Body of pancreas (tissue), 4 donors: ENCODE results near the gene TBC1D13. TPM values are rescaled to one million over a fixed set of nuclear protein-coding genes. Genes with fewer than 3 reads are reported as not detected.

Experiments
- ATAC-seq: fragments of 150-250 bp; one replicate; pipeline ENCODE4 v1.9.1; 2016
- DNase-seq, 4 donors: peaks; one replicate each; pipeline ENCODE4 v3.0.0-alpha.2; 2019
- H3K27ac ChIP-seq, 4 donors: fragments of 200-600 bp; sonication (generic); 1 replicate in 3 of 4; 2 replicates in 1 of 4; pipeline versions ENCODE4 v1.5.1 to v1.6.1; 2016 to 2019; ENCODE audit warnings: mild to moderate bottlenecking in 1 of 4, mixed read lengths in 1 of 4, moderate library complexity in 1 of 4
- H3K27me3 ChIP-seq, 2 donors: fragments of 200-600 bp; sonication (generic); one replicate each; pipeline ENCODE4 v1.6.0; 2016; ENCODE audit warnings: mild to moderate bottlenecking in 1 of 2
- H3K36me3 ChIP-seq, 2 donors: fragments of 200-600 bp; sonication (generic); replicated peaks in 1 of 2; 2 replicates each; pipeline ENCODE4 v1.5.1; 2016; ENCODE audit warnings: low read depth in 2 of 2; ENCODE audit not compliant: insufficient read depth in 1 of 2
- H3K4me1 ChIP-seq: fragments of 200-600 bp; sonication (generic); one replicate; pipeline ENCODE4 v1.6.0; 2016
- H3K4me3 ChIP-seq, 2 donors: fragments of 200-600 bp; sonication (generic); 1 replicate in 1 of 2; 2 replicates in 1 of 2; pipeline ENCODE4 v1.5.1; 2016 to 2019
- H3K9me3 ChIP-seq, 3 donors: fragments of 200-600 bp; sonication (generic); 1 replicate in 2 of 3; 2 replicates in 1 of 3; pipeline ENCODE4 v1.5.1; 2016
- POLR2A ChIP-seq, 3 donors: fragments of 450-650 bp; IDR thresholded peaks; one replicate each; pipeline ENCODE4 v1.6.1; 2016; ENCODE audit warnings: antibody characterized with exemption in 3 of 3, mild to moderate bottlenecking in 2 of 3
- WGBS, 2 donors: methylation state at CpG; one replicate each; pipeline ENCODE4 v1.1.5; 2017; 5-methylcytosine and 5-hydroxymethylcytosine counted together
- intact Hi-C: fragments of 100-400 bp; cut with DNase I; formaldehyde crosslinking; loops from one replicate; pipeline ENCODE4 v1.15.1; 2023
- total RNA-seq, 2 donors: library from RNA; depleted of rRNA; stranded (reverse); fragments of >200 nt; gene quantifications; one replicate each; pipeline ENCODE4 v1.1.0, GENCODE V29; 2016
- TF ChIP-seq, protein P1 (sequence below), 7 experiments: fragments of 450-650 bp in 4 of 7; fragments of 200-600 bp in 3 of 7; sonication (generic) in 3 of 7; IDR thresholded peaks; one replicate each; pipeline ENCODE4 v1.5.1; 2016 to 2019; ENCODE audit warnings: antibody characterized with exemption in 7 of 7

The TBC1D13 gene
- total RNA-seq, 2 donors from 2014 or later, result 17.5 to 19.5 TPM

DNA sequence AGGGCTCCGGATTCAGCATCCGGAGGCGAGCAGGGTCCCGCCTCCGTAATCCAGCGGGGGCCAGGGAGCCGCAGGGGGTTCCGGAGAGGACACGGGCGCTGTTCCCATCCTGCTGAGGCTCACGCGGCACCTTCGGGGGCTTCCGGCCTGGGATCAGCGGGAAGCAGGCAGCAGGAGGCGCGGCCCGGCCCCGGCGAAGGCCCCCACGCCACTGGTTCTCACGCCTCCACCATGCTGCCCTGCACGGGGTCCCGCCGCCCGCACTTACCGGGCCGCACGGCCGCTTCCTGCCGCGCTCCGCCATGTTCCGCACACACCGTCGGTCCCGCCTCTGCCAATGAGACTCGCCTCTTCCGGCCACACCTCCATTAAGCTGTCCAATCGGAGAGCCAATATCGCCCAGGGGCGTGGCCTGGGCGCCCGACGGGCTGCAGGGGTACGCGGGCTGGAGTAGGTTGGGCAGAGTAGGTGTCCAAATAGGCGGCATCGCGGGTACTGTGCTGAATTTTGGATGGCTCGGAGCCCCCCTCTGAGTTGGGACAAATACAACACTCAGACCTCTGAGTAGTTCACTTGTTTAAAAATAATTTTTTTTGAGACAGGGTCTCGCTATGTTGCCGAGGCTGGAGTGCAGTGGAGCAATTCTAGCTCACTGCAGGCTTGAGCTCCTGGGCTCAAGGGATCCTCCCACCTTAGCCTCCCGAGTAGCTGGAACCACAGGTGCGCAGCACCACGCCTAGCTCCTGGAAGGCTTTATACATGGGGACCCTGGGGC, 42.6 kb downstream of the TBC1D13 start, which contains the start of gene SPOUT1:
Gene SPOUT1, minus strand, starts transcription at position 318 of the 775 bp plus-strand sequence. Its CDS starts 14 bp downstream, at position 304.
- 0 to 1% methylated on average over 1 to 48 of the region's 56 CpGs for WGBS, 2 donors
- H3K9me3 ChIP-seq, result no peaks in the 10 kb centered on the region
- peak within 1 kb of the TSS; percentile 83 to 85 for H3K4me3 ChIP-seq
- H3K36me3 ChIP-seq, result peaks cover 0 to 1% of the 10 kb centered on the region in 2 donors
- intact Hi-C loops, result loop anchor here (10.0 kb wide), 1 partner anchor 95 kb away; no protein-coding TSS in a partner anchor
- H3K4me1 ChIP-seq, result peaks cover 19% of the 10 kb centered on the region
- H3K27ac ChIP-seq, result peak within 1 kb of the TSS; percentile 3 to 79 (median 64)
- DNase-seq, result peak; percentile 94 to 95 (median 95)
- H3K27me3 ChIP-seq, result no peaks in the 10 kb centered on the region
- peak; percentile 99 for ATAC-seq
- TF ChIP-seq, protein P1, sequence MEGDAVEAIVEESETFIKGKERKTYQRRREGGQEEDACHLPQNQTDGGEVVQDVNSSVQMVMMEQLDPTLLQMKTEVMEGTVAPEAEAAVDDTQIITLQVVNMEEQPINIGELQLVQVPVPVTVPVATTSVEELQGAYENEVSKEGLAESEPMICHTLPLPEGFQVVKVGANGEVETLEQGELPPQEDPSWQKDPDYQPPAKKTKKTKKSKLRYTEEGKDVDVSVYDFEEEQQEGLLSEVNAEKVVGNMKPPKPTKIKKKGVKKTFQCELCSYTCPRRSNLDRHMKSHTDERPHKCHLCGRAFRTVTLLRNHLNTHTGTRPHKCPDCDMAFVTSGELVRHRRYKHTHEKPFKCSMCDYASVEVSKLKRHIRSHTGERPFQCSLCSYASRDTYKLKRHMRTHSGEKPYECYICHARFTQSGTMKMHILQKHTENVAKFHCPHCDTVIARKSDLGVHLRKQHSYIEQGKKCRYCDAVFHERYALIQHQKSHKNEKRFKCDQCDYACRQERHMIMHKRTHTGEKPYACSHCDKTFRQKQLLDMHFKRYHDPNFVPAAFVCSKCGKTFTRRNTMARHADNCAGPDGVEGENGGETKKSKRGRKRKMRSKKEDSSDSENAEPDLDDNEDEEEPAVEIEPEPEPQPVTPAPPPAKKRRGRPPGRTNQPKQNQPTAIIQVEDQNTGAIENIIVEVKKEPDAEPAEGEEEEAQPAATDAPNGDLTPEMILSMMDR (IDR thresholded peaks at IDR 0.05), result no peak
- peak in 2 of 3 donors; percentile 66 to 74 for TF ChIP-seq POLR2A (IDR thresholded peaks at IDR 0.05)

DNA sequence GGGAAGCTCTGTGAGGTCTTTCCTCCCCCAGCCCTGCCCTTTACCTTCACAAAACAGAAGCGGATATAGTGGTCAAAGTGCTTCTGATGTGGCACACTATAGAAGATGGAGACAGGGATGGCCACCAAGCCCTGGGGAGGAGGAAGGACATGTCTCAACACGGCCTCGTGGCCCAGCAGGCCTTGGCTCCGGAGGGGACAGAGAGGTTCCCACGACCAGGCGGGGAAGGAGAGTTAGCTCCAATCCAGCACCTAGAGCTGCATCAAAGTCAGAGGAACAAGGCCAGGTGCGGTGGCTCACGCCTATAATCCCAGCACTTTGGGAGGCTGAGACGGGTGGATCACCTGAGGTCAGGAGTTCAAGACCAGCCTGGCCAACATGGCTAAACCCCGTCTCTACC, 46.6 kb downstream of the TBC1D13 start:
- H3K9me3 ChIP-seq, result no peaks in the 10 kb centered on the region
- intact Hi-C loops, result no loop called here
- no peak for TF ChIP-seq POLR2A (IDR thresholded peaks at IDR 0.05)
- TF ChIP-seq, protein P1 (IDR thresholded peaks at IDR 0.05), result no peak
- ATAC-seq (no peak), DNase-seq (no peak)
- no peak overlapping the region for H3K27ac ChIP-seq
- H3K4me3 ChIP-seq, result no peak overlapping the region
- peaks cover 12% of the 10 kb centered on the region for H3K4me1 ChIP-seq
- no peaks in the 10 kb centered on the region for H3K36me3 ChIP-seq
- H3K27me3 ChIP-seq, result no peaks in the 10 kb centered on the region
- 90 to 94% methylated on average over 9 to 10 of the region's 10 CpGs for WGBS, 2 donors

DNA sequence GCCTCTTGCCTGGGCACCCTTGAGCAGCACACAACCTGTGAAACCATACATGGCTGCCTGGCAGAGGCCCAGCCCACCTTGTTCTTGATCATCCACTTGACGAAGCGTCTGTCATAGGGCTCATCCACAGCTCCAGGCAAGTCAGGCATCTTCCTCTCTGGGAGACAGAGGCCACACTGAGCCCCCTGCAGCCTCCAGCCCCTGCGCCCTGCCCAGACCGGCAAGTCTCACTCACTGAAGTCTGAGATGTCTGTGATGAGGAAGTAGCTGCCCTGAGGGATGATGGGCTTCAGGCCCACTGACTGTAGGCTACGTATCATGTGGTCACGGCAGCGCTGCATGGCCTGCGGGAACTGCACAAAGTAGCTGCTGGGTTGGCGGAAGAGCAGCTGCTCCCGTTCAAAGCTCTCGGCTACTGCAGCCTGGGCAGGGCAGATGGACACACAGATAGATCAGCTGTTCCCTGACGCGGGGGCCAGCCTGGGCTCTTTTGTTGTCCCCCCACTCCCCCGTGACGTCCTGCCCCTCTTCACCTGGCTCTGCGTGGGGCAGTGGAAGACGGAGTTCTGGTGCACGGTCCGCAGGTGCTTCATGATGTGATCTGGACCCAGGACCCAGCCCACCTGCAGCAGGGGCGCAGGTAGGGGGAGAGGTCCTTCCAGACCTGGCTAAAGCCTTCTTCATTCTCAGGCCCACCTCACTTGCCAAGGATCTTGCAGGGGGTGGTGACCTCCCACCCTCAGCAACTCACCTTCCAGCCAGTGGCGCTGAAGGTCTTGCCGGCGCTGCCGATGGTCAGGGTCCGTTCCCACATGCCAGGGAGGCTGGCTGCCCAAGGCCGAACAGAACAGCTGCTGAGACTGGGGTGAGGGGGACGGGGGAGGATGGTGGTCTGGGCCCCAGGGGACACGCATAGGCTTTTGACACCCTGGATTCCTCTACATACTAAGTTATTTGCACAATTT, 48.5 kb downstream of the TBC1D13 start:
- H3K4me1 ChIP-seq, result no peaks in the 10 kb centered on the region
- DNase-seq (no peak), ATAC-seq (no peak)
- TF ChIP-seq POLR2A (IDR thresholded peaks at IDR 0.05), result no peak
- H3K27ac ChIP-seq, result no peak overlapping the region
- no peaks in the 10 kb centered on the region for H3K9me3 ChIP-seq
- no peaks in the 10 kb centered on the region for H3K27me3 ChIP-seq
- intact Hi-C loops, result no loop called here
- H3K4me3 ChIP-seq, result no peak overlapping the region
- H3K36me3 ChIP-seq, result no peaks in the 10 kb centered on the region
- 88 to 92% methylated on average over 9 to 22 of the region's 28 CpGs for WGBS, 2 donors

DNA sequence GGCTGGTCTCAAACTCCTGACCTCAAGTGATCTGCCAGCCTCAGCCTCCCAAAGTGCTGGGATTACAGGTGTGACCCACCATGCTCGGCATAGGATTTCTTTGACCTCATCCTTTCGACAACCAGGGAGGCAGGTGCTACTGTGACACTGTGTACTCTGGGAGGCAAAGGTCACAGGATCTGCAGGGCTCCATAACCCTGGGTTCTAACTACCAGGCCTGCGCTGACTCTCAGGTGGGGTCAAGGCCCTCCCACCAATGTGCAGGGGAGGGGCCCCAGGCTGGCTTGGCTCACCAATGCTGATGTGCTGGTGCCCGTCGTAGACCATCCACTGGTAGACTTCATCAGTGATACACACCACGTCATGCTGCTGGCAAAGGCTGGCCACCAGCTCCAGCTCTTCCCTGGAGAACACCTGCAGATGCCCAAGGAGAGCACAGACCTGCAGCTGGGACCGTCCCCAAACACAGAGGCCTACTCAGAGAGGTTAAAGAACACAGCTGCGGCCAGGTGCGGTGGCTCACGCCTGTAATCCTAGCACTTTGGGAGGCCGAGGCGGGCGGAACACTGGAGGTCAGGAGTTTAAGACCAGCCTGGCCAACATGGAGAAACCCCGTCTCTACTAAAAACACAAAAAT, 49.6 kb downstream of the TBC1D13 start:
- no peaks in the 10 kb centered on the region for H3K27me3 ChIP-seq
- intact Hi-C loops, result no loop called here
- TF ChIP-seq POLR2A (IDR thresholded peaks at IDR 0.05), result no peak
- TF ChIP-seq, protein P1 (IDR thresholded peaks at IDR 0.05), result no peak
- H3K9me3 ChIP-seq, result no peaks in the 10 kb centered on the region
- H3K4me1 ChIP-seq, result no peaks in the 10 kb centered on the region
- ATAC-seq (no peak), DNase-seq (no peak)
- no peak overlapping the region for H3K4me3 ChIP-seq
- H3K27ac ChIP-seq, result no peak overlapping the region
- WGBS, 2 donors, result 92 to 93% methylated on average over 11 to 14 of the region's 14 CpGs
- no peaks in the 10 kb centered on the region for H3K36me3 ChIP-seq
